Hippocampal formation (tissue), 2 donors: ENCODE data around the gene STAT4.

ENCODE experiments used
- DNase-seq, 2 donors: peaks; one replicate each; lab custom pipeline; 2025; lab: John Stamatoyannopoulos, UW

Gene STAT4

DNA sequence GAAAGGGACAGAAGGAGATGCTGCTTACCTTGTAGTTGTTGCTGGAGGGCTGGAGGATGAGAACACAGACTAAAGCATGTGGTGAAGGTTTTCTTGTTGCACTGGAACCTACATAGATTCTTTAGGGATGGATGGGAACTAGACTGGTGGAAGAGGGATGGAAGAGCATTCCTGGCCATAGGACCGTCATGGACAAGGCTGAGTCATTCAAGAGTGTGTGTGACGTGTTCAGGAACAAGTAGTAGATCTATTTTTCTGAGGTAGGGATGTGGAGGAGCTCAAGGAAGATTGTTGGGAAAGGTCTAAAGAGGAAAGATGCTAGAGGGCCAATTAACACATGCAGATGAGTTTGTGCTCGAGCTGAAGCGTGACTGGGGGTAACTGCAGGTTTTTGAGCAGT is 6.6 kb downstream of the STAT4 start:
- DNase-seq: no peak

DNA sequence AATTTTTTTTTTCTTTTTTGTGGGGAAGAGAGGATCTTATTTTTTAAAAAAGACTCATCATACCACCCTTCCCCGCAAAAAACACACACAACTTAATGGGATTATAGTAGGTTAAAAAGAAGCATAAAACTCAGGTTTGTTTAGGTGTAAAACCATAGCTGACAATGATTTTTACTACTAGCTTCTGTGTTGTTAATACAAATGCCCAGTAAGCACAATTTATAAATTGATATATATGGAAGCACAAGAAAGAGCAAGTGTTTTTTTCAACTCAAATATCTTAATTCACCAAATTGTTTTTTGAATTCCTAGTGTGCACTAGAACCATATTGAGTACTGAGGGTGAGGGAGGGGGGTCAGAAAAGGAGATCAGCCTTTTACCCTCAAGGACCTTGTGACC is 7.0 kb downstream of the STAT4 start:
- no peak for DNase-seq

- DNase-seq: no peak
Measured at GRCh38 chr2:191128911-191129304, 21.9 kb downstream of the STAT4 start.

DNA sequence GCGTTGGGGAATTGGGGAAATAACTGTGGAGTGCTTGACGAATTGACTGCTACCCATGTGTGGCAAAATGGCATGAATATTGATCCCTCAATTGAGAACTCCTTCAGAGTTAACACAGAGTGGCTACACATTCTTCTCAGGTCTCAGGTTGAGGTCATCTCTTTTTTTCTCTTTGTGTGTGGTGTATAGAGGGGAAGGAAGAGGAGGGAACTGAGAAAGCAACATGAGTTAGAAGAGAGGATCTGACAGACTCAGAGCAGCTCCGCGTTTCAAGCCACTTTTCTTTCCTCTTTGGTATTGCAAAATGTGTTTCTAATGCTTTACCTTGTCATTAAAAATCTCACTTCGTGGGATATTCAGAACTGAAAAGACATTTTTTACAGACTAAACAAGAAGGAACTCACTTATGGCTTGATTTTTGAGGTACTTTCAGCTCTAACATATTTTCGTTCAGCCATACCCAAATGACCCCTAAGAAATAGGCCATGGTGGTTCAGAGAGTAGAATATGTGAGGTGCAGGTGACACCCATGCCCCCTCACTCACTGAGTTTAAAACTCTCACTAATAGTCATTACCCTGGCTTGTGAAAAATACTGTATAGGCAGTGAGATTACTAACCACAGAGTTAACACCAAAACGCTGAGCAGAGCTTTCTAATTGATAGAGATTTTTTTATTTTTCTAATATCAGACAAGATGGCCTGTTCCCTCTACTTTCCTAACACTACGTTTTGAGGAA is 22.5 kb downstream of the STAT4 start:
- DNase-seq: no peak

DNA sequence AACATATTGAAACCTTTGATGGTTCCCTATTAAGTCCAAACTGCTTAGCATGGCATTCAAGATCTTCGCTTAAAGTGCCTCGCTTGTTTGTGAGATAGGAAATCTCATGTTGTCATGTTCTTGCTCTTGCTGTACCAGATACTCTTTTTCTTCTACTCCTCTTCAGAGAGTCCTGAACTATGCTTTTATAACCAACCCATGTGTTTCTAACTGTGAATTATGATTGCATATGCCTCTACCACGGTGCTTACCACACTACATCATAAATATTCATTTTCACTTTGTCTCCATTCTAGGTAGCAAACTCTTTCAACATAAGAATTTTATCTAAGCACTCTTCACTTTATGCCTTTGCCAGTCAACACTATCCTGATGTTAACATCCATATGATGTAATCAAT is 23.6 kb downstream of the STAT4 start:
- DNase-seq: no peak

DNA sequence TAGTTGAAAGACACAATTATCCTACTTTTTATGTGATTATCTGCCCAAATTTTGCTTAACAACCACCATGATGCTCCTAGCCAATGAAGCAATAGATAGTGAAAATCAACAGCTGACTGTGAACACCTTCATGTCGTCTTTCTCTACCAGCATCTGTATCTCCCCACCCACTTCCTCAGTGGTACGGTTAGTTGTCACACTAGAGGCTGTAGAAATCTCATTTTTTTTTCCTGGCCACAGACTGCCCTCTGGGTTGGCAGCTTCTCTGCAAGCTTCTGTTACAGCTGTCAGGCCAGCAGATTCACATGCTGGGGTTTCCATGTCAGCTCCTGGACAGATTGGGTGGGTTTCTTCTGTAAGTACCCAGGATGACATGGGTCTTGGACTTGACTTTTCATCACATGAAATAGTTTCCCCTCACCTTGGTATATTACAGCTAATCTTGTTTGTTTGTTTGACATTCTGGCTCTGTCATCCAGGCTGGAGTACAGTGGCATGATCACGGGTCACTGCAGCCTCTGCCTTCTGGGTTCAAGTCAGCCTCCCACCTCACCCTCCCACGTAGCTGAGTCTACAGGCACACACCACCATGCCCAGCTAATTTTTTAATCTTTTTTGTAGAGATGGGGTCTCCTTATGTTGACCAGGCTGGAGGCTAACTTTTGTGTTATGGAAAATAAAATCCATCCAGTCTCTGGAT is 24.3 kb downstream of the STAT4 start:
- no peak for DNase-seq

GRCh38 chr2:191125646-191126045 is 25.1 kb downstream of the STAT4 start:
- no peak for DNase-seq

GRCh38 chr2:191122638-191123294 is 28.0 kb downstream of the STAT4 start:
- DNase-seq: no peak

DNA sequence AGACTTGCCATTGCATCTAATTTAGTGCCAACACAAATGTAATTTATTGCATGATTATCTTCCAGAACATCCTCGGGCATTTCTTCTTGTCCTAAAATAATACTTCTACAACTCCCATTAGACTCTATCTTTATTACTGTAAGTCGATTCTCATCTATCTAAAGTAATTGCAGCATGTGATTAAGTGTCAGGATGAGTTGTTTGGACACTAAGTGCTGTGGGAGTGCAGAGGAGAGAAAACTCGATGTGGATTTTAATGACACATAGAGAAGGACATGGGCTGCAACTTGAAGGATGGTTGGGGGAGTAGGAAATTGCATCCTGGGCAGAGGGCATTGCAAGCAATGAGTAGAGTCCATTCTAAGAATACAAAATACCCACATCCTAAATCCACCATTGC is 33.5 kb downstream of the STAT4 start:
- no peak for DNase-seq

- DNase-seq: no peak
Measured at GRCh38 chr2:191115804-191116203, 35.0 kb downstream of the STAT4 start.

- no peak for DNase-seq
Measured at GRCh38 chr2:191115391-191115790, 35.4 kb downstream of the STAT4 start.

- no peak for DNase-seq
Measured at GRCh38 chr2:191114403-191114886, 36.3 kb downstream of the STAT4 start.

DNA sequence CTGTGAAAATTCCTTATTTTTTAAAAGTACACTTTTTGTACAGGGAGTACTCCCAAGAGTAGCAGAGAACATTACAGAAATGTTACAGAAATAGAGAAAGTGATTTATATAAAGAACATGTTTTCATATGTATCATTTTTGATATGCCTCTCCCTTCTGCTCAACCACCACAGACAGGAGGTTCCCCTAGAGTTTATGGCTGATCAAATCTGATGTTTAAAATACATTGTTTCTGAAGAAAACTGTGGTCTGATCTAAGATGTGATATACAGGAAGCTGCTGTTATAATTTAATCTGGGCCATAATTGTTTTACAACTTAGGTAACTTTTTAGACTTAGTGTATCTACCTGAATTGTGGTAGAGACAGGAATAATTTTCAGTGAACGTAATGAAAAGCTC is 37.0 kb downstream of the STAT4 start:
- DNase-seq: peak in 1 of 2 donors; percentile 17

DNA sequence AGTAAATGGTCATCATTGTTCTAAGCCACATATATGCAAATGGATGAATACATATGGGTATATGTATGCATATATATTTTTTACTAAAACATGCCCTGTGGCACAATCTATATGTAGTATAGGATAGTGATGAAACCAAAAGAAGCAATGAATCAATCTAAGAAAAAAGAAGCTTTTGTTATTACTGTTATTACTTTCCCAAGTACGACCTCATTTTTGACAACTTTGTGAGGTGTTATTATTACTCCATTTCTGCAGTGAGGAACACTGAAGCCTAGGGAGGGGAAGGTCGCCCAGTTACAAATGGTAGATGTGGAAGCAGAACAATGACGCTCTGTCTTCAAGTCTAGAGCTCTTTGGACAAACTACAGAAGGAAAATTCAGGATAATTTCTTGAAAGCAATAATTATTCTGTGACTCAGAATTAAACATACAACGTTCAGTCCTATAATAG is 38.3 kb downstream of the STAT4 start:
- DNase-seq: no peak

- no peak for DNase-seq
Measured at GRCh38 chr2:191109888-191110287, 40.9 kb downstream of the STAT4 start.

GRCh38 chr2:191108331-191108730 is 42.5 kb downstream of the STAT4 start:
- DNase-seq: no peak

- DNase-seq: no peak
Measured at GRCh38 chr2:191105082-191105481, 45.7 kb downstream of the STAT4 start.

DNA sequence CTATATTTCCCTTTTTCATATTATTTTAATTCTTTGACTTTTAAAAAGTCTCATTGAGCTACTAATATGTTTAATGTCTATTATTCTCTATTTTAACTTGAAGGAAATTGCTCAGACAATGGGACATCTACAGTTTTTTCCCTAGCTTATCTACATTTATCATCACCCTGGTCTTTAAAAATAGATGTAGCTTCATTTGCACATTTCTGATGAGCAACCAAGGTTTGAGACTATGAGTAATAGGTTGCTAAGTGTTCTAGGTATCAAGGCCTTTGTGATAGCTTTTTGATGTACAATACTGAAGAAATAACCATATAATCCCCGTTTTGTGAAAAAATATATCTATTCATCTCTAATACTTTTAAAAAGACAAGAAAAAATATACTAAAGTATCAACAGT is 47.0 kb downstream of the STAT4 start:
- DNase-seq: no peak

DNA sequence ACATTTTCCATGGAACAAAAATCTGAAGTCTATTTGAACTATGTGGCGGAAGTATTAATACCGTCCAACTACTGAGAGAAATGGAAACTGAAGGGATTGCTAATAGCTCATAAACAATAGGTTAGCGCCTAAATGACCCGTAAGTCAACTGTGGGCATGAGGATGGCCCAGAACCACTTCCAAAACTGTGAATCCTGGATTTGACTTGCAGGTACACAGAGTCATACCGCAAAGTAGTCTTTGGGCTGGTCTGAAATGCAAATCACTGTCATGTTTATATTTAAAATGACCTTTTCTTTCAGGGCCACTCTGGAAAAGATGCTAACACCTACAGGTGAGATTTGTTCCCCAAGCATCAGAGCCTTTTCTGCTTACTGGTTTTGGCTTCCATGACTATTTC is 50.6 kb downstream of the STAT4 start:
- no peak for DNase-seq

DNA sequence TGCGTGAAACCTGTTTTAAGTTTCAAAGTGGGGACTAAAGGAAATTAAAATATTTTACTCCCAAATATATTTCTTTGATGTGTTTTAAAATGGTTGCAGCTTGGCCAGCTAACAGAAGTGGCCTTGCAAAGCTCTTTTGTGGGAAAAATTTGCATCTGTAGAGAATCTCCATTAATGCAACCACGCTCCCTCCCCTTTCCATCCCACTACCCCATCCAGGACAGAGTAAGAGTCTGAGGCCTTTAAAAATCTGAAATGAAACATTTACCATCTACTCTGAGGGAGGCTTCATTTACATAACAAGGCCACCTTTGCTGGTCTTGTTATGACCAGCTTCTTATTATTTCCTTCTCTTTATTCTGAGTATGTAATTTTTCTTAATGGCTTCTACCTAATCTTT is 63.5 kb downstream of the STAT4 start:
- DNase-seq: no peak

- no peak for DNase-seq
Measured at GRCh38 chr2:191086706-191087105, 64.1 kb downstream of the STAT4 start.

GRCh38 chr2:191083540-191083939 is 67.3 kb downstream of the STAT4 start:
- no peak for DNase-seq

DNA sequence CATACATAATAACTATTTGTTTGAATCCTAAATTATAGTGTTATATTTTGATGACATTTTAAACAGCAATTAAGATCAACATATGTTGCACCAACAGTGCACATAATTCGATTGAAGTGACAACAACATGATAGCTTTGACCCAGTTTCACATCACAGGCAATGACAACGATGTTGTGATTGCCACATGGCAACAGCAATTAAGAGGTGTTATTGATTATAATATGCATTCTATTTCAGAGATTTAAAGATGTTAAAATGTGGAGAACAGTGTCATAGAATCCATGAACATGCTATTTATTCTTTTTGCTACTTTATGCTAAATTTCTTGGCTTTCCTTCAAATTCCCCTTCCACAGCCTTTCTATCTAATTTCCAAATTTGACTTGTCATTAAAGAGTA is 68.5 kb downstream of the STAT4 start:
- no peak for DNase-seq
